GM18868 (cell line): ENCODE measurements around the gene DCAF10.
"Not testable (repeated sequence)": the region's sequence is repeated elsewhere in the genome, so short reads cannot be mapped to it uniquely, and the experiment has no call there.

Experiments used
- ATAC-seq: cut with Tn5 transposase; IDR thresholded peaks from one replicate; pipeline ENCODE4 v1.9.1; 2021; ENCODE audit warnings: mild to moderate bottlenecking, moderate library complexity; ENCODE audit not compliant: unreplicated experiment

DCAF10 gene

DNA sequence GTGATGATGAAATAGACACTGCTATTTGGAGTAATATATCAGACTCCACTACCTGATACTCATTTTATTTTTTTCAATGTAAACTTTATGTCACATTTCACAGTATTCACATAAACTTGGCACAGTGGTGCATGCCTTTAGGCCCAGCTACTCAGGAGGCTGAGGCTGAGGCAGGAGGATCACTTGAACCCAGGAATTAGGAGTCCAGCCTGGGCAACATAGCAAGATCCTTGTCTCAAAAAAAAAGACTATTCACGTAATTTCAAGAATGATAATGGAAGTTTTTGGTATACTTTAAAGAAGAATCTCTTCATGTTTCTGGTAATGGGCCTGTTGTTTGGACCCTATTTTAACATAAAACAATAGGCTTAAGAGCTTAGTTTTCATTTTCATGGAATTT is 56.0 kb downstream of the DCAF10 start:
- ATAC-seq, result no peak

DNA sequence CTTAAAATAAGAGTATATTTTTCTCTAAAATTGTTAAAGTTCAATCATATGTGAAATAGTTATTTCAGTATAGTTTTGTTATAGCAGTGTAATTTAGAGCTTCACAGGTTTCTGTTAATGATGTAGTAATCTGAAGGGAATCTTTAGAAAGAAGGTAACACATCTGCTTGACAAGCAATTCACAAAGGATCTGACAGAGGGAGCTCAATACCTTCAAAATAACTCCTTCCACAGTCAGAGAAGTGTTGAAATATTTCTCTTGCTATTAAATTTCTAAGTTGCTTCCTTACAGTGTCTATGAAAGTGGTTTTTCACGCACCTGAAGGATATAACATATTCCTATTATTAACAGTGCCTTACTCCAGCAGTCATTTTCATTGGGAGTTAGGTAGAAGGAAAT is 58.4 kb downstream of the DCAF10 start:
- no peak for ATAC-seq

DNA sequence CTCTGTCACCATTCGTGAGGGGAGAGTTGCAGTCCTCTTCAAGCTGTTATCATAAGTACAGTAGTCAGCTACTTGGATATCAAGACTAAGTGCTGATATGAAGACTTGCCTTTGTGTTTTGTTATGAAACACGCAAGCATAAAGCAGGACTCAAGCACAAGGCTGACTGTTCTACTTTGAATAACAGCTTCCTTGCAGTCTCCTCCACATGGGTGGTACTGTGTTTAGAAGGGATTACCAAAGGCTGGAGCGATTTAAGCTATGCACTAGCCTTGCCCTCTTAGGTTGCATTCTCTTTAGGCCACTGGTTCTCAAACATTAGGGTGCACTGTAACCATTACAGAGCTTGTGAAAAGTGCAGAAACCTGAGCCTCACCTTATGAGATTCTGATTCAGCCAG is 61.9 kb downstream of the DCAF10 start:
- ATAC-seq, result no peak

DNA sequence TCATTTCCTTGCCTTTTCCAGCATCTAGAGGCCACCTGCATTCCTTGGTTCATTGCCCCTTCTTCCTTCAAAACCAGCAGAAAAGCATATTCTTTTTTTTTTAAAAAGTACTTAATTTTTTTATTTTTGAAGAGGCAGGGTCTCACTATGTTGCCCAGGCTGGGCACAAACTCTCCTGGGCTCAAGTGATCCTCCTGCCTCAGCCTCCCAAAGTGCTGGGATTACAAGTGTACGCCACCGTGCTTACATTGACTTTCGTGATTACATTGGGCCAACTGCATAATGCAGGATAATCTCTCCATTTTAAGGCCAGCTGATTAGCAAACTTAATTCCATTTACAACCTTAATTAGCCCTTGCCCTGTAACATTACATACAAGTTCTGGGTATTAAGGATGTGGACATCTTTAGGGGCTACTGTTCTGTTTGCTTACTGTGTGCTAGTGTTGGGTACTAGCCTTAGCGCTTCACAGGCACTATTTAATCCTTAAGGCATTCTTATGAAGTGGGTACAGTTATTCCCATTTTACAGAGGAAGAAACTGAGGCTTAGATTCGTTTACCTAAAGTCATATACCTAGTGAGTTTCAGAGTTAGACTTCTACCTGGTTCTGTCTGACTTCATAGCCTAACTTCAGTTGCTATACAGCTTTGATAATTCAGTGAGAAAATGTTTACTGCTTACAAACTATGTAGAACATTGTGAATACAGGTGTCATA is 69.6 kb downstream of the DCAF10 start:
- ATAC-seq, result no peak

DNA sequence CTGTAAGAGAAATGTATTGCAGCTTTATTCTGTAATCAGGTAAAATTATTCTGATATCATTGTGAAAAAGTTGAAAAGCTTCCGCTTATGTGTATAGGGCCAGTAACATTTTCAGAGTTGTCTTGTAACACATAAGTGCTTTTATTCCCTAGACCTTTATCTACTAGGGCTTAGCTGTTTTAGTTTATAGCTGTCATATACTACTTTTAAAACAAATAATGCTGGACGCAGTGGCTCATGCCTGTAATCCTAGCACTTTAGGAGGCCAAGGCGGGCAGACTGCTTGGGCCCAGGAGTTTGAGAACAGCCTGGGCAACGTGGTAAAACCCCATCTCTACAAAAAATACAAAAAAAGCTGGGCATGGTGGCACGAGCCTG is 70.2 kb downstream of the DCAF10 start:
- no peak for ATAC-seq

DNA sequence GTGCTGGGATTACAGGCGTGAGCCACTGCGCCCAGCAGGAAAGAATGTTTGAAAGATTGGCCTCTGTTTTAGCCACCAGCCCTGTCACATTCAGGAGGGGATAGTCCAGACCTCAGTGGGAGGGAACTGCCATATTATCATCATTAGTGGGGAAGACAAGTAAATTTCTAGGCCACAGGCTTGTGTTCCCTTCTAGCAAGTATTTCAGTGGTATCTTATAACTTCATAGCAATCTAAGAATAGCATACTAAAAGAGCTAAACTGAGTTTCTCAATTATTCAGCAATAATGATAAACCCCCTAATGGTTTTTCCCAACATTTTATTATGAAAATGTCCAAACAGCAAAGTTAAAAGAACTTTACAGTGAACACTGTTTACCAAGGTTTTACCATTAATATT is 73.4 kb downstream of the DCAF10 start:
- no peak for ATAC-seq

DNA sequence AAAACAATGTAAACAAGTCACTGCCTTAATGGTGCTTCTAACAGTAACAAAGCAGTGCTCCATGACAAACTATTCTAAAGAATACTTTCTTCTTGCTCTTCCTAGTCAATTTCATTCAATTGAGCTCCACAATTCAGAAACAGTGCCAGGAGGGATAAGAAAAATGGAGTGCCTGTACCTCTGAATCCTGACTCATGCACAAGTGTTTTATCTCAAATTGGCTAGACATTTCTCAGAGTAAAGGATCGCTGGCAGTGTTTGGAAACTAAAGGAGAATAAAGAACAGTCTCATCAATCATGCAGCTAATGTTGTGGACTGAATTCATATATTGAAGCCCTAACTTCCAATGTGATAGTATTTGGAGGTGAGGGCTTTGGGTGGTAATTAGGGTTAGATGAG is 75.8 kb downstream of the DCAF10 start:
- no peak for ATAC-seq

DNA sequence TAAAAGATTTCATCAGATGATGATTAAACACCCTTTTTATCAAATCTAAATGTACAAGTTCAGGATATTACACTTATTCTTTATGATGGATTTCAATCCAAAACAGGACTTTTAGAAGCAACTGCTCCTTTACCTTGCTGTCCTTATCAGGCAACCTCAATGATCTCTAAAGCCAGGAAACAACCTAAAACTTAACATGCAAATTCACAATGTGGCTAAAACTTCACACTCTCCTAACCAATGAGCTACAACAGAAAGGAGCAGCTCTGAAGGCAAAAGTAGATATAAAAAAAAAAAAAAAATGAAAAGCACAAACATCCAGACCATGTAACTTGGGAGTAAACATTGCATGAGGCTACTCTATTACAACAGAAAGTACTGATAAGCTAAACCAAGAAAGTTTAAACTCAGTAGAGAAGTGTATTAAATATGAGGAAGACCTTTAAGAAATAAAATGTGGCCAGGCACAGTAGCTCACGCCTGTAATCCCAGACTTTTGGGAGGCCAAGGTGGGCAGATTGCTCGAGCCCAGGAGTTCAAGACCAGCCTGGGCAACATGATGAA is 80.4 kb downstream of the DCAF10 start:
- ATAC-seq, result no peak

DNA sequence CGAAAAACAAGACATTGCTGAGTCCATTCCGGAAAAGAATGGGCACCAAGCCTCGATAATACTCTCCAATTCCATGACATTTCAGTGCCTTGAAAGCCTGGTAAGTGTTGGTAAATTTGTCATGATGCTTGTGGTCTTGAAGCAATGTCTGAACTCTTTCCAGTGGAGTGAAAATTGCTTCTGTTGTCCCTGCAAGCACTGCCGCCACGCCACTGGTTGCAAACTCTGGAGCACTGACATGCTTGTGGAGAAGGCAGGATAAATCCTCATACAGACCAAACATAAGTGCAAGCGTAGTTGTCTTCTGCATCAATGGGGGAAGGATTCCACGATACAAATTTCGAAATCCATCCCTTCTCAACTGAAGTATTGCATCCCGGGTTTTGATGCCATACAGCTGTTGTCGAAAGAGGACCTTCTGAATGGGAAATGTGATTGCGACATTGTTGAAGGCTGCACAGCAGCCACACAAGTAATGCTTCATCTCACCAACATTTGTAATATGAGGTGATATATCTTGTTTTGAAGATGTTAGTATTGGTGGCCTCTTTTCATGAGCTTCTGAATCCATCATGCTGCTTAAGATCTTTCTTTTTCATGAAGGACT is 87.5 kb downstream of the DCAF10 start:
- ATAC-seq, result not testable (repeated sequence)

DNA sequence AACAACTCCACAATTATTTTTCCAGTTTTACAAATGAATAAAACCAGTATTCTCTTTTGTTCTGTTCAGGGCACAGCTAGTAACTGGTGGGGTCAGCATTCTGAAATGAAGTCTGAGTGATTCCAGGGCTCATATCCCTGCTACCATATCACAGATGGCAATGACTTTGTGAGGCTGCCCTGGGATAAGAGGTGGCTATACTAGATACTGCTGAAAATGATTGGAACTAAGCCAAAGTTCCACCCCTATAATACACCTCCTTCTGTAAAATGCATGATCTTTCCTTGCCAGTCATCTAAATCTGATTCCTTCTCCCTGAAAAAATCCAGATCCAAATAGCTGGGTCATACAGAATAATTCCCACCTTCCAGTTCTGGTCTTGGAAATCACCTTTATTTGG is 88.9 kb downstream of the DCAF10 start:
- no peak for ATAC-seq

DNA sequence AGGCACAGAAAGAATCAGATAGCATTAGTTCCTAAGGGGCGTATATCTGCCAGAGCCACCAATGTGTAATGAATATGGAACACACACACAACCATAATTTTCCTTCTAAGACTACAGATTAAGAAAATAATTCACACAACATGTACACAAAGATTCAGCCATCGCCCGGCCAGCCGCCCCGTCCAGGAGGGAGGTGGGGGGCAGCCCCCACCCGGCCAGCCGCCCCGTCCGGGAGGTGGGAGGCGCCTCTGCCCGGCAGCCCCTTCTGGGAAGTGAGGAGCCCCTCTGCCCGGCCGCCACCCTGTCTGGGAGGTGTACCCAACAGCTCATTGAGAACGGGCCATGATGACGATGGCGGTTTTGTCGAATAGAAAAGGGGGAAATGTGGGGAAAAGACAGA is 90.4 kb downstream of the DCAF10 start:
- ATAC-seq, result not testable (repeated sequence)

DNA sequence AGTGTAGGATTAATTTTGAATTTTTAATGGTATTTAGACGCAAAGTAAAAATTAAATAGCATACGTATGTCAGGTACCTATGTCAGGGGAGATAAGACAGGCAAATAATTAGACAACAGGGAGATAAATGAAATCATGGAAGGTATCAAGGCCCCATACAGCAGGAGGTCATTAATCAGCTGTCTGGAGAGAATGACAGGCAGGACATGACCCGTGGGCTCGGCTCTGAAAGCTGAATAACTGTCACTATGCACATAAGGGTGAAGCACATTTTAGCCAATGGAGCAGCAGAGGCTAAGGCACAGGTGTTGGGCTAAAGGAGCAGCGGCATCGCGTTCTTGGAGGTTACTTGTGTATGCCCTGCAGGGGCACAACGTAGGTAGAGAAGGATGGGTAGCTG is 91.5 kb downstream of the DCAF10 start:
- ATAC-seq, result no peak

DNA sequence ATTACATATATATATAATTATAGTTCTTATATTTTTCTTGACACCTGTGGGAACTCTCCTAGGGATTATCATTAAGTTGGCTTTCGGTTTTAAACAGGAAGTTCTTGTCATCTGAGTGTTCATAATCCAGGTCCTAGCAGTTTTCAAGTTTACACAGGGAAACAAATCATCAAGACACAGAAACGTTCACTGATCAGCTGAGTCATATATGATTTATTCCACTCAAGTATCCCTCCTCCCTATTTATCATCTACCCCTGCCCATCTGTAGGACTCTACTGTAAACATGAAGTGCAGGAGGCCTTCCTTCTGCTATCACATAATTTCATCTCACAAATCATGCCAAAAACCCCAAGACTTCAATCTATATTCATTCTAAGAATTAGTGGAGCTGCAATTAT is 97.1 kb downstream of the DCAF10 start:
- no peak for ATAC-seq

DNA sequence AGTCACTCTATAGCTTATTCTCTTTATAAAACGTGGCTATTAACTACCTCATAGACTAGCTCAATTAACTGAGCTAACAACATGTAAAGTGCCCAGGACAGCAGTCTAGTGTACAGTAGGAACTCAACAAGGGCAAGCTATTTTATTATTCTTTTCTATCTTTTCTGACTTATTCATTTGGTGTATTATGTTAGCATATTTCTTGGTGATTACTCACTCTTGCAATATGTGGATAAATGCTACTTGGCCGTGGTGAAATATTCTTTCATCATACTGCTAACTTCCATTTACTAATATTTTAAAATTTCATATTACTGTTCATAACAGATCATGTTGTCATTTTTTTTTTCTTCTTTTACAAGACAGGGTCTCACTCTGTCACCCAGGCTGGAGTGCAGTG is 98.4 kb downstream of the DCAF10 start:
- no peak for ATAC-seq

DNA sequence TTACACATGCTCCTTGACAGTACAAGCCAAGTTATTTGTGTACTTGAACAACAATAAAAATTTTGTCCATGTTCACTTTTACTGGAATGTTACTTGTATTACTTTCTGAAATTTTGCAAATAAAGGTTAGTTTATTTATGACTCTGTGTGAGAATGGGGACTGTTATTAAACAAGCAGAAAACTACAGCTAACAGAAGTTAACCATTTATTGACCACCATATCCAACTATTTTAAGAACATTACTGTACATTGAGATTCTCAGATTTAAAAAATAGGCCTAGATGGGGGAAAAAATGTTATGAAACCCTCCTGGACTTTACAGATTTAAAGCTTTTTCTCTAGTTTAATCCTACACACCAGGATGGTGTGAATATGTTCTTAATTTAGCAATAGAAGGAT is 101.5 kb downstream of the DCAF10 start:
- no peak for ATAC-seq

DNA sequence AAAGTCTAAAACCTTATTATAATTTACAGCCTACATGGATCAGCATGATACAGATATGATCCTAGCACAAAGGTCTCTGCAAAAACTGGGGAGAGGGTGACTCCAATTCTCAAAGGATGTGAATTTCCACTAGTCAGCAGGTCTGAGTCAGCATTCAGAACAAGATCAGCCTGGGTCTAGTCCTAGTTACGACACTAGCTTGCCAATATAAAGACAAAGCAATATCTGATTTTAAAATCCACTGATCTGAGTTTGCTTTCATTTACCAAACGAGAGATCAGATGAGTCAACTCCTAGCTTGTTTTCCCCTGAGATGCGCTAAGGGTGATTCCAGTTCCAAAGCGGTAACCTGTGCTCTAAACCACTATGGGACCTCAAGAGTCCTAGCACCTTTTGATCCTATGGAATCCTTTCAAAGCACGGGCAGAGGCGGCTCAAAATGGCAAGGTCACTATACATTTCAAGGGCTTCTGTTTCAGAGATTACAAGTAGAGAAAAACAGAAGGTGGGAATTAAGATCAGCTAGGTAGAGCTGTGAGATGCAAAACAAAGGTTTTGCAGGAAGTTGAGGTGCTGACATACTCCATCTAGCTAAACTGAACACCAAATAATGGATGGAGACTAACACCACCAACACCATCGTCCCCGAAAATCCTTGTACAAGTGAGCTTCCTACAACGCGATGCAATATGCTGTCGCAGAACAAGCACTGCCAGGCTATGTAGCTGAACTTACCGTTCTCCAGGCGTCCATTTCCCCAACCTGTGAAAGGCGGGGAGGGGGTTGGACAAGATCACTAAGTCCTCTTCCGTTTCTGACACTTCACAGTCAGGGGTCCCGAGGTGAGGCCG is 102.4 kb downstream of the DCAF10 start:
- peak; percentile 19 for ATAC-seq

DNA sequence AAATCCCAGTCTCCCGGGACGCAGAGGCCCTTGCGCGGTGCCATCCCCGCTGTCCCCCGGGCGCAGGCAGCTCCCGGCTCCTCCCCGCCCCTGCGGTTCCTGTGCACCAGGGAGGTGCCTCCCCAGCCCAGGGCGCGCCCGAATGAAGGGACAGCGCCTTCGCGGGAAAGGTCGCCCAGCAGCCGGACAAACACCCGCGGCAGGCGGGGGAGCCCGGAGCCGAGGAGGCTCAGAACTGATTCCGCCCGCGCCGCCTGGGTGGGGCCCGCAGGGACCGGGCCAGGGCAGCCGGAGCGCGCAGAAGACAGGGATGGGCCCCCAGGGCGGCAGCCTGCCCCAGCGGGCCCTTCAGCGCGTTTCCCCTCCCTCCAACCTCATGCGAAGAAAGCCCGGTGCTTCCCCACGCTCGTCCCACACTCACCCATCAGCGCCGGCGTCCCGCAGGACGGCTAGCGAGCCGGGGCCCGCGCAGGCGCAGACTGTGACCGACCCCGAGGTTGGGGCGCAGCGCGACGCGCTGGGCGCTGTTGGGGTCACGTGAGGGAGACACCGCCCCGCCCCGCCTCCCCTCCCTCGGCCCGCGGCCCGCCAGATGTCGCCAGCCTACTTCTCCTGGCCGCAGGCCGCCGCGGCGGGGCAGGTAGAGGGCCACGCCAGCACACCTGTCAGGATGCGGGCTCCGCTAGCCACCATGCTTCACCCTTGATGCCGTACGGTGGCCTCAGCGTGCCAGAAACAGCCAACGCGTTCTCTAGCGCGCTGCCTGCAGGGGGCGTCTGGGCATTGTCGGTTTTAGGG is 103.2 kb downstream of the DCAF10 start, which contains the start of gene SLC25A51:
TSS of gene SLC25A51 (minus strand) at position 481 of the 798 bp plus-strand sequence. CDS start 15,577 bp downstream, outside the sequence.
- peak; percentile 86 for ATAC-seq

DNA sequence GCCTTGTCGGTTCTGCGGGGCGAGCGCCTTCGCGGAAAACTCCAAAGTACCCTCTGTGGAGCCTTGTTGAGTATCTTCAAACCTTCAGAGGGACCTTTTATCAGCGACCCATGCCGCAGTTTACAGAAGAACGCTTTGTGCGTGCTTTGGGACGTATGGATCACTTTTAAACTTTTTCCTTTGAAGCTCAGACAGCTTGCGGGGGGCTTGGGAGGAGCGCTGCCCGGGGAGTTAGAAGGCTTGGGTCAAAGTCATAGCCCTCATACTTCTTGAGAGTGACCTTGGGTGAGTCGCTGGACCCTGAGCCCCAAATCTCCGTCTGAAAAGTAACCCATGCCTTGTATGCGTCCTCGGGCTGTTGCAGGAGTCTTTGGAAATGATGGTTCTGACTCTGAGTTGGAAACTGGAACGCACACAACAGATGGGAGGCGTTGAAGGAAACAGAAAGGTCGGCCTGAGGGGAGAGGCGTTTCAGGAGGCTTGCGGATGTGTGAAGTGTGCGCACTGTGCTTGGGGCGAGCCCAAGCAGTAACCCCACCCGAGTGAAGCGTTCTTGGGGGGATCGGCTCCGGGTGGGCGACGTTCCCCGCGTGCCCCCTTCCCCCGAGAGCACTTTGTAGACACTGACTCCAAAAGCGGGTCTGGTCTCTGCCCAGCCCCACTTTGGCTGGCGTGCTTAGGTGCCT is 104.0 kb downstream of the DCAF10 start:
- ATAC-seq, result no peak

DNA sequence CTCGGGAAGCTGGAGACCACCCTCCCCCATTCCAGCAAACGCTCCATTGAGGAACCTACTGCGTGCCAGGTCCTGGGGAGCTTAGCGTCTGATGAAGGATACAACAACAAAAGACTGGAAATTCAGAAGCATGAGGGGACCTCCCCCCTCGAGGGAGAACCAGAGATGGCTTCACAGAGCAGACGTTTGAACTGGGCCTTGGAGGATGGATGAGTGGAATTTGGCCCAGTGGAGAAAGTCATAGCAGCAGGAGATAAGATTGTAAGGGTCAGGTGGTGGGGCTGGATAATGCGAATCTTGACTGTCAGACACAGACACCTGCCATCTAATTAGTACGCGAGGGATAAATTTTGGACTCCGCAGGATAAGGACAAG is 104.5 kb downstream of the DCAF10 start:
- ATAC-seq, result no peak

DNA sequence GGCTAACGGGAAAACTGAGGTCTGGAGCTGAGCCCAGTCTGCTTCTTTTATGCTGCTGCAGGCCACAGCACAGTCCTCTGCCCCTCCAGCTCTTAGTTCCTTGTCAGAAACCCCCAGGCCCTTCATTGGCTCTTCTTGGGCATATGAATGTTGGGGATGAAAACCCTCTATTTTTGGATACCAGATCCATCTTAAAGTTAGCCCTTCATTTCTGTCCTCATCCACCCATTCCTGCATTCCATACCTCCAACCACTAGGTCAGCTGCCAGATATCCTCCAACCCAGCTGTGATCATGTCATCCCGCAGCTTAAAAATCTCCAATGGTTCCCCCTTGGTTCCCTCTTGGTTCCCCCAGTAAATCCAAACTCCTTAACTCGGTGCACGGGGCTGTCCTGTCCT is 105.2 kb downstream of the DCAF10 start:
- ATAC-seq, result no peak
